Natural killer cell (primary cell): ENCODE data around the gene LRRC15. TPM values are rescaled to one million over a fixed set of nuclear protein-coding genes. Genes with fewer than 3 reads are reported as not detected.

Experiments used
- ATAC-seq, 3 donors: fragments of 150-1000 bp in 2 of 3; fragments of 200-7000 bp in 1 of 3; cut with Tn5 transposase; 1 replicate in 1 of 3; 2 replicates in 2 of 3; pipeline ENCODE4 v1.10.0; 2021; ENCODE audit warnings: mild to moderate bottlenecking in 2 of 3, moderate library complexity in 2 of 3
- DNase-seq, 2 donors: peaks; one replicate each; pipeline versions ENCODE4 v3.0.0 to v3.0.0-alpha.2; 2013 to 2021; ENCODE audit warnings: mixed read lengths in 1 of 2
- H3K27ac ChIP-seq: one replicate; pipeline ENCODE4 v1.5.1; 2013; ENCODE audit warnings: mild to moderate bottlenecking, low read length
- H3K27me3 ChIP-seq: one replicate; pipeline ENCODE4 v1.6.1; 2013; ENCODE audit warnings: low read length; ENCODE audit not compliant: control insufficient read depth, insufficient read depth
- H3K36me3 ChIP-seq: one replicate; pipeline ENCODE4 v1.6.1; 2013; ENCODE audit warnings: low read length; ENCODE audit not compliant: control insufficient read depth, insufficient read depth
- H3K4me1 ChIP-seq: one replicate; pipeline ENCODE4 v1.6.1; 2013; ENCODE audit warnings: low read length; ENCODE audit not compliant: control insufficient read depth, insufficient read depth
- H3K4me3 ChIP-seq: one replicate; pipeline ENCODE4 v1.5.1; 2013; ENCODE audit warnings: low read length
- H3K9me3 ChIP-seq: one replicate; pipeline ENCODE4 v1.6.1; 2013; ENCODE audit warnings: low read length; ENCODE audit not compliant: control insufficient read depth, insufficient read depth
- H3K27ac Mint-ChIP-seq, 2 donors: one replicate each; pipeline ENCODE4 v1.8.0; 2022; ENCODE audit warnings: mild to moderate bottlenecking in 2 of 2, mixed read lengths in 2 of 2, moderate library complexity in 1 of 2
- H3K27me3 Mint-ChIP-seq, 2 donors: one replicate each; pipeline ENCODE4 v1.8.0; 2022; ENCODE audit warnings: low read depth in 2 of 2, mixed read lengths in 2 of 2
- H3K36me3 Mint-ChIP-seq: one replicate; pipeline ENCODE4 v1.8.0; 2022; ENCODE audit warnings: mixed read lengths
- H3K4me1 Mint-ChIP-seq, 2 donors: one replicate each; pipeline ENCODE4 v1.8.0; 2022; ENCODE audit warnings: mixed read lengths in 2 of 2
- H3K4me3 Mint-ChIP-seq: one replicate; pipeline ENCODE4 v1.8.0; 2022; ENCODE audit warnings: mild to moderate bottlenecking, moderate library complexity, mixed read lengths
- H3K9me3 Mint-ChIP-seq, 2 donors: one replicate each; pipeline ENCODE4 v1.8.0; 2022; ENCODE audit warnings: mixed read lengths in 2 of 2
- CTCF ChIP-seq: fragments of 200-600 bp; IDR thresholded peaks from one replicate; pipeline ENCODE4 v1.8.0; 2022; ENCODE audit warnings: antibody characterized with exemption
- WGBS: methylation state at CpG from one replicate; pipeline ENCODE4 v1.1.7; 2013; ENCODE audit warnings: missing lambda C conversion rate; ENCODE audit not compliant: insufficient coverage; 5-methylcytosine and 5-hydroxymethylcytosine counted together
- intact Hi-C: fragments of 100-400 bp; cut with micrococcal nuclease; formaldehyde crosslinking; loops from one replicate; pipeline ENCODE4 v1.14.2; 2022
- total RNA-seq, 4 donors: library from RNA; stranded (reverse); fragments of 120-200 nt in 1 of 4; gene quantifications; one replicate each; pipeline versions ENCODE4 v1.2.3 to v1.2.4, GENCODE V29; 2013 to 2022

LRRC15 gene
- total RNA-seq, 3 donors from 2014 or later (not counting 1 experiment from before 2014, with no cell fraction given) = not detected

- no peaks in the 10 kb centered on the region for H3K9me3 ChIP-seq
- H3K4me1 Mint-ChIP-seq = no peaks in the 10 kb centered on the region
- no peaks in the 10 kb centered on the region for H3K36me3 ChIP-seq
- 73% methylated on average over 15 of the region's 15 CpGs for WGBS
- no peaks in the 10 kb centered on the region for H3K36me3 Mint-ChIP-seq
- H3K4me3 ChIP-seq = no peak overlapping the region
- no peaks in the 10 kb centered on the region for H3K27me3 ChIP-seq
- no peak overlapping the region for H3K27ac Mint-ChIP-seq
- DNase-seq = no peak
- H3K27me3 Mint-ChIP-seq = peaks cover 9 to 15% of the 10 kb centered on the region in 2 donors
- intact Hi-C loops = no loop called here
- TF ChIP-seq CTCF = no peak
- H3K4me1 ChIP-seq = no peaks in the 10 kb centered on the region
- H3K9me3 Mint-ChIP-seq = no peaks in the 10 kb centered on the region
- H3K4me3 Mint-ChIP-seq = no peak overlapping the region
- H3K27ac ChIP-seq = no peak overlapping the region
- no peak for ATAC-seq
Observed at GRCh38 chr3:194375473-194376240, 6.1 kb upstream of the LRRC15 start.

GRCh38 chr3:194374935-194375334, 5.4 kb upstream of the LRRC15 start:
- H3K27ac Mint-ChIP-seq = peak overlapping the region in 1 of 2 donors; percentile 25
- Histone ChIP-seq H3K4me3 (no peak overlapping the region), H3K36me3 (no peaks in the 10 kb centered on the region), H3K27ac (no peak overlapping the region), H3K4me1 (no peaks in the 10 kb centered on the region), H3K27me3 (no peaks in the 10 kb centered on the region), H3K9me3 (no peaks in the 10 kb centered on the region)
- H3K4me3 Mint-ChIP-seq = no peak overlapping the region
- ATAC-seq (no peak), DNase-seq (no peak)
- no peaks in the 10 kb centered on the region for H3K4me1 Mint-ChIP-seq
- intact Hi-C loops = no loop called here
- H3K9me3 Mint-ChIP-seq = no peaks in the 10 kb centered on the region
- TF ChIP-seq CTCF = no peak
- H3K27me3 Mint-ChIP-seq = peaks cover 15 to 16% of the 10 kb centered on the region in 2 donors
- 92% methylated on average over 10 of the region's 10 CpGs for WGBS
- no peaks in the 10 kb centered on the region for H3K36me3 Mint-ChIP-seq

GRCh38 chr3:194373899-194374298, 4.4 kb upstream of the LRRC15 start:
- Histone ChIP-seq H3K9me3 (no peaks in the 10 kb centered on the region), H3K27me3 (peaks cover 2% of the 10 kb centered on the region), H3K4me1 (no peaks in the 10 kb centered on the region), H3K36me3 (no peaks in the 10 kb centered on the region), H3K27ac (no peak overlapping the region), H3K4me3 (no peak overlapping the region)
- WGBS = 81% methylated on average over 8 of the region's 8 CpGs
- peaks cover 17 to 24% of the 10 kb centered on the region in 2 donors for H3K27me3 Mint-ChIP-seq
- no peaks in the 10 kb centered on the region for H3K36me3 Mint-ChIP-seq
- intact Hi-C loops = no loop called here
- no peak for TF ChIP-seq CTCF
- no peak overlapping the region for H3K4me3 Mint-ChIP-seq
- ATAC-seq (no peak), DNase-seq (no peak)
- no peaks in the 10 kb centered on the region for H3K4me1 Mint-ChIP-seq
- no peak overlapping the region for H3K27ac Mint-ChIP-seq
- H3K9me3 Mint-ChIP-seq = no peaks in the 10 kb centered on the region

GRCh38 chr3:194373028-194373427, 3.5 kb upstream of the LRRC15 start:
- no peak for TF ChIP-seq CTCF
- 89% methylated on average over 14 of the region's 14 CpGs for WGBS
- no peak overlapping the region for H3K4me3 ChIP-seq
- H3K4me1 Mint-ChIP-seq = no peaks in the 10 kb centered on the region
- ATAC-seq (no peak), DNase-seq (no peak)
- no peaks in the 10 kb centered on the region for H3K36me3 ChIP-seq
- H3K9me3 ChIP-seq = no peaks in the 10 kb centered on the region
- no peaks in the 10 kb centered on the region for H3K9me3 Mint-ChIP-seq
- no peaks in the 10 kb centered on the region for H3K36me3 Mint-ChIP-seq
- H3K27ac Mint-ChIP-seq = no peak overlapping the region
- peaks cover 6% of the 10 kb centered on the region for H3K27me3 ChIP-seq
- no peaks in the 10 kb centered on the region for H3K4me1 ChIP-seq
- H3K27ac ChIP-seq = no peak overlapping the region
- intact Hi-C loops = no loop called here
- H3K27me3 Mint-ChIP-seq = peaks cover 13 to 27% of the 10 kb centered on the region in 2 donors
- no peak overlapping the region for H3K4me3 Mint-ChIP-seq
